LNCaP clone FGC (cell line): ENCODE data around the gene FSTL5.

Experiments
- DNase-seq: peaks from one replicate; pipeline ENCODE4 v3.0.0-alpha.2; 2011; ENCODE audit warnings: low read depth
- H3K4me3 ChIP-seq: 2 replicates; pipeline ENCODE4 v1.5.1; 2011; ENCODE audit warnings: mild to moderate bottlenecking, low read depth, low read length, control low read depth
- CTCF ChIP-seq: IDR thresholded peaks from 2 replicates; pipeline ENCODE4 v1.5.1; 2012; ENCODE audit warnings: mild to moderate bottlenecking; ENCODE audit not compliant: control insufficient read depth, insufficient read depth; ENCODE audit errors: extremely low read depth

FSTL5 gene

DNA sequence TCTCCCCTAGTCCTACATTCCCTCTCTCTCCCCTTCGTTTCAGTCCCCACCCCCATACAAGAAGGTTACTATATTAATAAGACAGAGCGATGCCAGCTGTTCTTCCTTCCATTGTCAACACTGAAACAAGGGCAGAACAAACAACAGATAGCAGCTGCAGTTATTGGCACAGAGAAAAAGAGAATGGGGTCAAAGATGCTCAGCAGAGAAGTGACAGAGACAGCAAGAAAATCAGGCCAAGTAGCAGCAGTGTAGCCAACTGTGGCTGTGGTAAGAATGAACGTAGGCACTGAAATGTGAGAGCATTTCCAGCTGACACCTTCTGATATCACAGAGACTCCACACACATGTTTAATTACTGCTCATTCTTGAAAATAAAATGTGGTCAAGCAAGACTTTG is 641.8 kb downstream of the FSTL5 start:
- H3K4me3 ChIP-seq = no peak overlapping the region
- DNase-seq = peak; percentile 49
- TF ChIP-seq CTCF = no peak

DNA sequence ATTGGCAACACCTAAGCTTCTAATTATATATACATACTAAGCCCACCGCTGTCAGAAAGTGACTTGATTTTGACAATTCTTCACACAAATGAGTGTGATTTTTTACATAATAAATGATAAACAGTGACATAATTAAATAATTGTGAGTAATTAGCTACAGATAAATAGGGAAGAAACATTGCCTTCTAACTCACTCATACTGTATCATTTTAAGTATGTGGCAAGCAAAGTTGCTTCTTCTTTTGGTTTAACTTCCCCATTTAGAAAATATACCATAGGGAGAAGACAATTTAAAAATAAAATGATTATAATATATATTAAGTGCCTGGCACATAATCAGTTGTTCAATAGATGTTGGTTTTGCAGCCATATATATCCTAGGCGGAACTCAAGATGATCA is 644.2 kb downstream of the FSTL5 start:
- TF ChIP-seq CTCF = no peak
- no peak for DNase-seq
- H3K4me3 ChIP-seq = no peak overlapping the region

DNA sequence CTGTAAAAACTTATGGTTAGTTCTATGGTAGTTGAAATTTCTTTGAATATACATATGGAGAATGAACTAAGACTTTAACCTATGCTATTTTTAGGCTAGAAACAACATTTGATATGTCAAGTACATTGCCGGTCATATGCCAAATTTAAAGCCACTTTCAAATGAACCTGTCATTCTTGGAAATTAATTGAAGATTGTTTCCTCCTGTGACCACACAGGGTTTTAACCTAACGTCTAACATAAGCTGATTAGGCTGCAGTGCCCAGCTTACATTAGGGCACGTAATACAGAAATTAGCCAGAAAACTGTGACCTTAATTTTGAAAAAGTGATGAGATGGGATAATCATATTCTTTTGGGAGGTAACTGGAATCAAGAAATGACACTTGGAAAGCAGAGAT is 645.9 kb downstream of the FSTL5 start:
- no peak for DNase-seq
- TF ChIP-seq CTCF = no peak

DNA sequence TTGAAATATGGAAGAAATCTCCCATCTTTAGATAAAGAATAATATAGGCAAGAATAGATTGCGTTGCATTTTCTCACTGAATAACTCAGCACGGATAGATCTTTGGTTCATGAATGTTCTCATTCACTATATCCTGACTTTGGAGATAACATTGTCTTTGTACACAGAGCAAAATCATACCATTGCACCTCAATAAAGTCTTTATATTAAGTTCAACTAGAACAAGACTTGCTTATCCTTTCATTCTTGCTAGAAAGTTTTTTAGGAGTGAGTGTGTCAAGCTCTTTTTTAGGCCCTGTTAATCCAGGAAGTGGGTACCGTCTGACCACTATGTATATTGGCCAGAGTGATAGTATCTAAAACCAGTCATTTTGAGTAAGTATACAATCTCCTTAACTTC is 658.7 kb downstream of the FSTL5 start:
- H3K4me3 ChIP-seq = no peak overlapping the region
- DNase-seq = no peak
- no peak for TF ChIP-seq CTCF

More for the DNA sequence above, 645.9 kb downstream of the FSTL5 start:
- H3K4me3 ChIP-seq = no peak overlapping the region

DNA sequence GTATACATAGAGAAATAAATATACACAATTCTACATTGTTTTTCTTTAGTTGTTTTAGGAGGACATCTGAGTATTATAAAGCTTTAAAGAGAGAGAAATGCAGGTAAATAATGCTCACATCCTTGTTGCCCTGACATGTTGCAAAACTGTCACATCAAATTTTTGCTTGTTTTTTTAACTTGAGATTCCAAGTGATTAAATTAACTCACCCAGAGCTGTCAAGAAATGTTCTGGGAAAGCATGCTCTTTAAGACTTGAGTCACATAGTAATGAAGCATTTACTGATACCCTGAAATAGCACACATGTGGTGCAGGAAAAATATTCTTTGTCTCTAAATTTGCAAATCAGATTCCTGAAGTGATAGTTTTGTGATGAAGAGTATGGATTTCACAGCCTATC is 665.6 kb downstream of the FSTL5 start:
- DNase-seq = no peak
- no peak for TF ChIP-seq CTCF
- no peak overlapping the region for H3K4me3 ChIP-seq

GRCh38 chr4:161486461-161486860 is 677.3 kb downstream of the FSTL5 start:
- no peak for DNase-seq
- H3K4me3 ChIP-seq = no peak overlapping the region
- TF ChIP-seq CTCF = no peak

- no peak for TF ChIP-seq CTCF
- no peak overlapping the region for H3K4me3 ChIP-seq
- DNase-seq = no peak
These were observed 697.5 kb downstream of the FSTL5 start for GRCh38 chr4:161466316-161466715.
